HG02973 (cell line): ENCODE measurements around the gene AKR1A1.

Source experiments
- ATAC-seq: cut with Tn5 transposase; IDR thresholded peaks from one replicate; pipeline ENCODE4 v1.9.1; 2021; ENCODE audit warnings: moderate library complexity; ENCODE audit not compliant: unreplicated experiment

Gene AKR1A1

DNA sequence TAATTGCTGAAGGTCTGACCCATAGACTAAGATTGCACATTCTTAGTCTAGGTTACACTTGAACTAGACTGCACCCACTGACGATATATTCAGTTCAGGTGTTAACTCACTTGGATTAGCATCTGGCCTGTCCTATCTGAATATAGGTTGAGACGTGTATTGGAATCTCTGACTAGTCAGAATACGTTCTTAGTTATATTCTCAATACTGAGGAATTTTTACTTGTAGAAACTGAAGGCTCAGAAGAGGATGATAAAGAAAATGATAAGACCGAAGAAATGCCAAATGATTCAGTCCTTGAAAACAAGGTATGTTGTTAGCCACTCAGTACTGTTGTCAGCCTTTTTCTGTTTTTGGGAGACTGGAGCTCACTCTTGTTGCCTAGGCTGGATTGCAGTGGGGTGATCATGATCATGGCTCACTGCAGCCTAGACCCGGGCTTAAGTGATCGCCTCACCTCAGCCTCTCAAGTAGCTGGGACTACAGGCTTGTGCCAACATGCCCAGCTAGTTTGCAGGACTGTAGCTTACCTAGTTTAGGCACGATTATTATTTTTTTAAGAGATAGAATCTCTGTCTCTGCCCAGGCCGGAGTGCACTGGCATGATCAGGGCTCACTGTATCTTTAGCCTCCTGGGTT lies 62.4 kb downstream of the AKR1A1 start:
- ATAC-seq, result no peak

- no peak for ATAC-seq
These were observed 65.3 kb downstream of the AKR1A1 start for GRCh38 chr1:45615885-45616284.

- ATAC-seq, result no peak
These were observed 67.0 kb downstream of the AKR1A1 start for GRCh38 chr1:45617618-45618017.

GRCh38 chr1:45619149-45619921 lies 68.7 kb downstream of the AKR1A1 start:
- no peak for ATAC-seq
